Measurements from ENCODE around the gene PGLYRP2.

Gene PGLYRP2

DNA sequence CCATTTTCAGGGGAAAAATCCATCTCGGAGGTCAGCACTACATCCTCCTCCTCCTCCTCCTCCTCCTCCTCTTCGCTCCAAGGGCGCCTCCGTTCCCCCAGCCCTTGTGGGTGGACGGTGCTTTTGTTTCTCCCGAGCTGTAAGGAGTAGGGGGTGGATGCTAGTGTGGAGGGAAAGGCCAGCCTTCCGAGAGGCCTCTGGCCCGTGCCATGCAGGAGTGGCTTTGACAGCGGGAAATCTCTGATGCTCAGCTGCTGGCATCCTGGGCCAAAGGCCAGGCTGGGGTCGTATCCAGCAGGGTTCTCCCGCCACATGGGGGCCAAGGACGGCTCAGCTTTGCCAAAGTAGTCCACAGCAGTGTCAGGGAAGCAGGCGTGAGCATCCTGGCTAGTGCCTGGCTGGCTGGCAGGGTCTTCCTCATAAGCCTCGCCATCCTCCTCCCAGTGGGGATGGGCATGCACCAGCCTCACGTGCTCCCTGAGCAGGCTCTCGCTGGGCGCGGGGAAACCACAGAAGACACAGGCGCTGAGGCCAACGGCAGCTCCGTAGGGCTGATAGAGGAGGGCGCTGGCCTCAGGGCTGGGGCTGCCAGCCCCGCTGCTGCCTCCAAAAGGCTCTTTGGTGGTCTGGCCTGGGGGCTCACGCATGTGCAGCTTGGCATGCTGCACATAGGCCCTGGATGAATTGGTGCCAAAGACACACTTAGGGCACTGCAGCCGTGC is 40.1 kb downstream of the PGLYRP2 start:
- H3K27ac ChIP-seq = no peak overlapping the region
- TF ChIP-seq, protein P1, sequence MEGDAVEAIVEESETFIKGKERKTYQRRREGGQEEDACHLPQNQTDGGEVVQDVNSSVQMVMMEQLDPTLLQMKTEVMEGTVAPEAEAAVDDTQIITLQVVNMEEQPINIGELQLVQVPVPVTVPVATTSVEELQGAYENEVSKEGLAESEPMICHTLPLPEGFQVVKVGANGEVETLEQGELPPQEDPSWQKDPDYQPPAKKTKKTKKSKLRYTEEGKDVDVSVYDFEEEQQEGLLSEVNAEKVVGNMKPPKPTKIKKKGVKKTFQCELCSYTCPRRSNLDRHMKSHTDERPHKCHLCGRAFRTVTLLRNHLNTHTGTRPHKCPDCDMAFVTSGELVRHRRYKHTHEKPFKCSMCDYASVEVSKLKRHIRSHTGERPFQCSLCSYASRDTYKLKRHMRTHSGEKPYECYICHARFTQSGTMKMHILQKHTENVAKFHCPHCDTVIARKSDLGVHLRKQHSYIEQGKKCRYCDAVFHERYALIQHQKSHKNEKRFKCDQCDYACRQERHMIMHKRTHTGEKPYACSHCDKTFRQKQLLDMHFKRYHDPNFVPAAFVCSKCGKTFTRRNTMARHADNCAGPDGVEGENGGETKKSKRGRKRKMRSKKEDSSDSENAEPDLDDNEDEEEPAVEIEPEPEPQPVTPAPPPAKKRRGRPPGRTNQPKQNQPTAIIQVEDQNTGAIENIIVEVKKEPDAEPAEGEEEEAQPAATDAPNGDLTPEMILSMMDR (conservative IDR thresholded peaks at IDR 0.05) = no peak

DNA sequence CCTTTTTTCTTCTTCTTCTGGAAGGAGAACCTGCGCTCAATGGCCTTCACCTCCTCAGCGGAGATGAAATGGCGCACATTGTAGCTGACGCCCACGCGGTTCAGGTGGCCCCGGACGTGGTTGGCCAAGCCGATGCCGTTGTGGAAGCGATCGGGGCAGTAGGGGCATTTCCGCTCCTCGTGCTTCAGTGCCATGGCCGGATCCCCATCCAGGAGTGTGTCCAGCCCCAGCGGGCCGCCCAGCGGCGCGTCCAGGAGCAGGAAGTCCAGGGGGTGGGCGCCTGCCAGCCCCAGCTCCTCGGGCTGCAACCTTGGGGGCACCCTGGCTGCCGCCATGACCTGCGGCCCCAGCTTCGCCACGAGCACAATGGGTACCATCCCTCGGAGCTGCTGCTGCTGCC is 40.7 kb downstream of the PGLYRP2 start:
- TF ChIP-seq, protein P1 (conservative IDR thresholded peaks at IDR 0.05) = no peak
- H3K27ac ChIP-seq = no peak overlapping the region

DNA sequence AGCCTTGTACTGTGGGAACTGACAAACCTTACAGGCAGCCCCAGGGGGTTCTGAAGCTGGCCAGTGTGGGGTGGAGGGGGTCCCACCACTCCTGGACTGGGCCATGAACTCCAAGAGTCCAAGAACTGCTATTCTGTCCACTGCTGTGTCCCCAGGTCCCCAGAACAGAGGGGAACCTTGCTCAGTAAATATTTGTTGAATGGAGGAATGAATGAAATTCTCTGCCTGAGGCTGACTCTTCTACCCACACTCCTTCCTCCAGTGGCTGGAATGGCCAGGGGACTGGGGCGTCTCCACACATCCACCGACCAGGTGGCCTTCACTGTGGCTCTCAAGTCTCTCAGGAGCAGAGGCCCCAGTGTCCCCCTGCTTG is 41.2 kb downstream of the PGLYRP2 start:
- no peak overlapping the region for H3K27ac ChIP-seq
- TF ChIP-seq, protein P1 (conservative IDR thresholded peaks at IDR 0.05) = no peak

DNA sequence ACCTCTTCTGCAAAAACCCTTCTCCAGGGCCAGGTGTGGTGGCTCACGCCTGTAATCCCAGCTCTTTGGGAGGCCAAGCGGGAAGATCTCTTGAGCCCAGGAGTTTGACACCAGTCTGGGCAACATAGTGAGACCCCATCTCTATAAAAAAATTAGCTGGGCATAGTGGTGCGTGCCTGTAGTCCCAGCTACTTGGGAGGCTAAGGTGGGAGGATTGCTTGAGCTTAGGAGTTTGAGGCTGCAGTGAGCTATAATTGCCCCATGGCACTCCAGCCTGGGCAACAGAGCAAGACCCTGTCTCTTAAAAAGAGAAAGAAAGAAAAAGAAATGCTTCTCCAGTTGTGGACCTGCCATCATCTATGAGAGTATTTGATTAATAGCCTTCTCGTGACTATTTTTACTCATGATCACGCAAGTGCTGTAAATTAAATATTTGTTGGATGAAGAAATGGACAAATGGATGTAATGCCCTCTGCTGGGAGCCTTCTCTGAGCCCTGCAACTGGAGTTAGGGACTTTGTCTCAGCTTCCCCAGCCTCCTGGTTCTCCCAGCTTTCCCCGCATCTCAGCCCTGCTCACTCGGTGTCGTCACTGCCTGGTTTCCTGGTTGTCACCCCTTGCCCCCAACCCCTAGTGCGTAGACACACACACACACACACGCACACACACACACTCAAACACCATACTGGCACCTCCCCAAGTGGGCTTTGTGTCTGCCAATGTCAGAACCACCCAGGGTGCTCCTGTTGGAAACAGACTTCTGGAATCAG is 41.8 kb downstream of the PGLYRP2 start:
- H3K27ac ChIP-seq = no peak overlapping the region
- TF ChIP-seq, protein P1 (conservative IDR thresholded peaks at IDR 0.05) = peak; percentile 45

DNA sequence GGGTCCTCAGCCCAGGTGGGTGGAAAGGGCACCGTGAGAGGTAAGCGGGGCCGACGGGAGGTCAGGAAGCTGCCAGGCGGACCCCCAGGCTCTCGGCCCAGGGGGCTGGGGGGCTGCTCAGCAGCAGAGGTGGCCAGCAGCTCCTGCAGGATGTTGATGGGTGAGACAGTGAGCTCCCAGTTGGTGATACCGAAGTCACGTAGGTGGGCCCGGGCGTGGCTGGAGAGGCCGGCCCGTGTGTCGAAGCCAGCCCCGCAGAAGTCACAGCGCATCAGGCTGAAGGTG is 42.5 kb downstream of the PGLYRP2 start:
- no peak overlapping the region for H3K27ac ChIP-seq
- TF ChIP-seq, protein P1 (conservative IDR thresholded peaks at IDR 0.05) = no peak

DNA sequence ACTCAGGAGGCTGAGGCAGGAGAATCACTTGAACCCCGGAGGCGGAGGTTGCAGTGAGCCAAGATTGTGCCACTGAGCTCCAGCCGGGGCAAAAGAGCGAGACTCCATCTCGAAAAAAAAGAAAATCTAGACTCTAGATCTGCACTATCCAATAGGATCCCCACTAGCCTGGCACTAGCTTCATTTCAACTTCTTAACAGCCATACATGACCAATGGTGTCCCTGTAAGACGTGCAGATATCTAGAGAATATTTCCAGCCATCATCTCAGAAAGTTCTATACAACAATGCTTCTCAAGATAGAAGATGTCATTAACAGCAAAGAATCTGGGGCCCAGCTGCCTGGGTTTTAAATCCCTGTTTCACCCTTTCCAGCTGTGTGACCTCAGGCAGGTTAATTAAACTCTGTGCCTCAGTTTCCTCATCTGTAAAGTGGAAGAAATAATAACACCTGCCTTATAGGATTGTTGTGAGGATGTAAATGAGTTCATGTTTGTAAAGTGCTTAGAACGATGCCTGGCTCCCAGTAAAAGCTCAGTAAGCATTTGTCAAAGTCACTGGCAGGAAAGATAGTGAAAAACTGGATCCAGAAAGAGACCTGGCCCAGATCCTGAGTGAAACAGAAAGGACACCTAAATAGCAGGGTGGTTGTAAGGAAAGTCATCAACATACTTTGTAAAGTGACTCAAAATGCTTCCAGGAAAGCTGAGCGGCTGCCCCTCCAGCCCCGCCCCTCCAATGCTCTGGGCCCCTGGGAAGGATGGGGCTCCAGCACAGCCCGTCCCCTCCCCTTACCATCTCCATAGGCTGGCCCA is 43.1 kb downstream of the PGLYRP2 start:
- no peak overlapping the region for H3K27ac ChIP-seq
- TF ChIP-seq, protein P1 (conservative IDR thresholded peaks at IDR 0.05) = no peak

DNA sequence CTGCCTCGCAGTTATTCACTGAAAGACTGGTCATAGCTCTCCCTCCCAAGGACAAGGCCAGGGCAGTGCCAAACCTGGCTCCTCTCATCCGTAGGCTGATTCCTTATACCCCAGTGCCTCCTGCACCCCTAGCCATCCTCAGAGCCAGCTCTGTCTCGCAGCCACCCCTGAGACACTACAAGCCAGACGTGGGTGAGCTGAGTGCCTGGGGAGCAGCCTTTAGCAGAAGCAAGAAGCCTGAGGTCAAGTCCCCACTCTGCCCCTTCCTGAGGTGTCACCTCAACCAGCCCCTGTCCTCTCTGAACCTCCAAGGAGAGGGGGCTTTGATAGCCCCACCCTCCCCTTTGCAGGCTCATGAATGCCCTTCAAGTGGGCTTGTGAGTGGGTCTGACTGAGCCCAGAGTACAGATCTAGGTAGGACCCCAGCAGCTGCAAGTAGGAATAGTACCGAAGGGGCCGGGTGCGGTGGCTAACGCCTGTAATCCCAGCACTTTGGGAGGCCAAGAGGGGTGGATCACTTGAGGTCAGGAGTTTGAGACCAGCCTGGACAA is 45.7 kb downstream of the PGLYRP2 start:
- TF ChIP-seq, protein P1 (conservative IDR thresholded peaks at IDR 0.05) = no peak
- H3K27ac ChIP-seq = peak overlapping the region; percentile 85
